ENCODE results near the gene RC3H1. TPM values are rescaled to one million over a fixed set of nuclear protein-coding genes. Genes with fewer than 3 reads are reported as not detected.
A peak's percentile ranks its signal among the peaks of the same experiment; 100 is the strongest.

RC3H1 gene
- total RNA-seq, 1 donor from 2014 or later = 19.1 TPM

GRCh38 chr1:174008269-174008668 is 13.9 kb downstream of the RC3H1 start:
- Histone ChIP-seq H3K27me3 (ENCODE audit: low read depth) (no peaks in the 10 kb centered on the region), H3K4me3 (no peak overlapping the region), H3K36me3 (no peaks in the 10 kb centered on the region), H3K9me3 (replicated peaks) (no peaks in the 10 kb centered on the region), H3K4me1 (peaks cover 81% of the 10 kb centered on the region), H3K27ac (replicated peaks) (no peak overlapping the region)
- no peak for DNase-seq
- intact Hi-C loops (cut with micrococcal nuclease) = no loop called here
- TF ChIP-seq, protein P1, sequence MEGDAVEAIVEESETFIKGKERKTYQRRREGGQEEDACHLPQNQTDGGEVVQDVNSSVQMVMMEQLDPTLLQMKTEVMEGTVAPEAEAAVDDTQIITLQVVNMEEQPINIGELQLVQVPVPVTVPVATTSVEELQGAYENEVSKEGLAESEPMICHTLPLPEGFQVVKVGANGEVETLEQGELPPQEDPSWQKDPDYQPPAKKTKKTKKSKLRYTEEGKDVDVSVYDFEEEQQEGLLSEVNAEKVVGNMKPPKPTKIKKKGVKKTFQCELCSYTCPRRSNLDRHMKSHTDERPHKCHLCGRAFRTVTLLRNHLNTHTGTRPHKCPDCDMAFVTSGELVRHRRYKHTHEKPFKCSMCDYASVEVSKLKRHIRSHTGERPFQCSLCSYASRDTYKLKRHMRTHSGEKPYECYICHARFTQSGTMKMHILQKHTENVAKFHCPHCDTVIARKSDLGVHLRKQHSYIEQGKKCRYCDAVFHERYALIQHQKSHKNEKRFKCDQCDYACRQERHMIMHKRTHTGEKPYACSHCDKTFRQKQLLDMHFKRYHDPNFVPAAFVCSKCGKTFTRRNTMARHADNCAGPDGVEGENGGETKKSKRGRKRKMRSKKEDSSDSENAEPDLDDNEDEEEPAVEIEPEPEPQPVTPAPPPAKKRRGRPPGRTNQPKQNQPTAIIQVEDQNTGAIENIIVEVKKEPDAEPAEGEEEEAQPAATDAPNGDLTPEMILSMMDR (IDR thresholded peaks at IDR 0.05; ENCODE audit: borderline replicate concordance) = no peak

- H3K27ac ChIP-seq (replicated peaks) = no peak overlapping the region
- intact Hi-C loops (cut with micrococcal nuclease) = no loop called here
- H3K4me1 ChIP-seq = peaks cover 83% of the 10 kb centered on the region
- no peak for DNase-seq
- H3K4me3 ChIP-seq = no peak overlapping the region
- no peaks in the 10 kb centered on the region for H3K36me3 ChIP-seq
- H3K9me3 ChIP-seq (replicated peaks) = no peaks in the 10 kb centered on the region
- H3K27me3 ChIP-seq (ENCODE audit: low read depth) = no peaks in the 10 kb centered on the region
- TF ChIP-seq, protein P1 (IDR thresholded peaks at IDR 0.05; ENCODE audit: borderline replicate concordance) = no peak
These were observed 14.3 kb downstream of the RC3H1 start for GRCh38 chr1:174007851-174008250.

DNA sequence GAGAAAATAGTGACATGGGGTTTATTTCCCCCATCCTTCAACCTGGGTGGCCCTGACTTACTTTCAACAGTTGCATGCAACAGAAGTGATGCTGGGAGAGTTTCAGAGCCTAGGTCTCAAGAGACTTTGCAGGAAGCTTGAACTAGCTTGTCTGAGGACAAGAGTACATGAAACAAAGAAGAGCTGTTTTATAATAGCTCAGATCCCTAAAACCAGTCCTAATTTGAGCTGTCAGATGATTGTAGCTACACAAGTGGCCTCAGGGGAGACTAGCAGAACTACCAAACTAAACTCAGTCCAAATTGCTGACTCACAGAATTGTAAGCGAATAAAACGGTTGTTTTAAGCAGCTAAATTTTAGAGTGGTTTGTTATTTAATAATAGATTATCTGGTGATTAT is 17.1 kb downstream of the RC3H1 start:
- no peaks in the 10 kb centered on the region for H3K36me3 ChIP-seq
- intact Hi-C loops (cut with micrococcal nuclease) = no loop called here
- no peaks in the 10 kb centered on the region for H3K9me3 ChIP-seq (replicated peaks)
- no peak for DNase-seq
- TF ChIP-seq, protein P1 (IDR thresholded peaks at IDR 0.05; ENCODE audit: borderline replicate concordance) = peak; percentile 23
- no peaks in the 10 kb centered on the region for H3K27me3 ChIP-seq (ENCODE audit: low read depth)
- peaks cover 94% of the 10 kb centered on the region for H3K4me1 ChIP-seq
- H3K27ac ChIP-seq (replicated peaks) = peak overlapping the region; percentile 62
- peak overlapping the region; percentile 20 for H3K4me3 ChIP-seq

DNA sequence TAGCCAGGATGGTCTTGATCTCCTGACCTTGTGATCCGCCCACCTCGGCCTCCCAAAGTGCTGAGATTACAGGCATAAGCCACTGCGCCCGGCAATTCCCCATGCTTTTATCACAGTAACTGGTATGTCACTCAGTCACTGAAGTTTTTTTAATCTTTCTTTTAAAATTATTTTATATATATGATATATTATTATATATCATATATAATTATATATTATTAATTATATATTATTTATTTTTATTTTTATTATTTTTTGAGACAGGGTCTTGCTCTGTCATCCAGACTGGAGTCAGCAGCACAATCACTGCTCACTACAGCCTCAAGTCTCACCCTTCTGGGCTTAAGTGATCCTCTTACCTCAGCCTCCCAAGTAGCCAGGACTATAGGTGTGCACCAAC is 18.3 kb downstream of the RC3H1 start:
- intact Hi-C loops (cut with micrococcal nuclease) = no loop called here

DNA sequence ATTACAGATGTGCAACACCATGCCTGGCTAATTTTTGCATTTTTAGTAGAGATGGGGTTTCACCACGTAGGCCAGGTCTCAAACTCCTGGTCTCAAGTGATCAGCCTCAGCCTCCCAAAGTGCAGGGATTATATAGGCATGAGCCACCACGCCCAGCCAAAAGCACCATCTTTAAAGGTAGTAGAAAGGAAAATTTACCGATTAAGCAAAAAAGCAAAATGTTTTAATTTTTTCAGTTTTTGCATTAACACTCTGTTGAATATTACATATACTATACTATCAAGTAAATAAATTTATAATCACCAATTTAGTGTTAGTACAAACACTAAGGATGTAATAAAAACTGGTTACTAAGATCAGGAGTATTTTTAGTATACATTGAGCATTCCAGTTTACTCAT is 20.6 kb downstream of the RC3H1 start:
- intact Hi-C loops (cut with micrococcal nuclease) = no loop called here
- H3K27ac ChIP-seq (replicated peaks) = no peak overlapping the region
- TF ChIP-seq, protein P1 (IDR thresholded peaks at IDR 0.05; ENCODE audit: borderline replicate concordance) = no peak
- no peaks in the 10 kb centered on the region for H3K27me3 ChIP-seq (ENCODE audit: low read depth)
- DNase-seq = no peak
- H3K4me1 ChIP-seq = peaks cover 84% of the 10 kb centered on the region
- no peaks in the 10 kb centered on the region for H3K9me3 ChIP-seq (replicated peaks)
- peaks cover 4% of the 10 kb centered on the region for H3K36me3 ChIP-seq
- H3K4me3 ChIP-seq = no peak overlapping the region

More for the DNA sequence above, 18.3 kb downstream of the RC3H1 start:
- Histone ChIP-seq H3K27ac (replicated peaks) (peak overlapping the region; percentile 62), H3K9me3 (replicated peaks) (no peaks in the 10 kb centered on the region), H3K4me1 (peaks cover 92% of the 10 kb centered on the region), H3K4me3 (no peak overlapping the region), H3K36me3 (no peaks in the 10 kb centered on the region), H3K27me3 (ENCODE audit: low read depth) (no peaks in the 10 kb centered on the region)
- TF ChIP-seq, protein P1 (IDR thresholded peaks at IDR 0.05; ENCODE audit: borderline replicate concordance) = no peak
- DNase-seq = no peak

- TF ChIP-seq, protein P1 (IDR thresholded peaks at IDR 0.05; ENCODE audit: borderline replicate concordance) = no peak
- Histone ChIP-seq H3K9me3 (replicated peaks) (no peaks in the 10 kb centered on the region), H3K27me3 (ENCODE audit: low read depth) (no peaks in the 10 kb centered on the region), H3K27ac (replicated peaks) (no peak overlapping the region), H3K4me1 (peaks cover 76% of the 10 kb centered on the region), H3K36me3 (peaks cover 9% of the 10 kb centered on the region), H3K4me3 (no peak overlapping the region)
- DNase-seq = no peak
- intact Hi-C loops (cut with micrococcal nuclease) = no loop called here
These were observed 21.8 kb downstream of the RC3H1 start for GRCh38 chr1:174000371-174000770.

All from left ventricle myocardium inferior (tissue), 1 donor.